Trophoblast cell (in vitro differentiated cells and primary cell): Measurements from ENCODE around the gene CHST10.

Experiments
- DNase-seq, 2 donors: peaks; one replicate each; pipeline ENCODE4 v3.0.0-alpha.2; 2016
- H2AFZ ChIP-seq: 2 replicates; pipeline ENCODE4 v1.6.1; 2013; ENCODE audit warnings: low read length, moderate library complexity, mild to moderate bottlenecking; ENCODE audit not compliant: insufficient read depth, poor library complexity
- H2AK5ac ChIP-seq: 2 replicates; pipeline ENCODE4 v1.6.1; 2013; ENCODE audit warnings: mild to moderate bottlenecking, low read length
- H2BK120ac ChIP-seq: 2 replicates; pipeline ENCODE4 v1.6.1; 2013; ENCODE audit warnings: low read length, mild to moderate bottlenecking, moderate library complexity; ENCODE audit not compliant: insufficient read depth, poor library complexity
- H2BK12ac ChIP-seq: 2 replicates; pipeline ENCODE4 v1.6.1; 2013; ENCODE audit warnings: mild to moderate bottlenecking, low read length, moderate library complexity
- H2BK5ac ChIP-seq: 2 replicates; pipeline ENCODE4 v1.6.1; 2013; ENCODE audit warnings: low read length, low read depth, moderate library complexity, mild to moderate bottlenecking; ENCODE audit not compliant: poor library complexity
- H3K14ac ChIP-seq: 2 replicates; pipeline ENCODE4 v1.6.1; 2013; ENCODE audit warnings: mild to moderate bottlenecking, low read length
- H3K18ac ChIP-seq: 2 replicates; pipeline ENCODE4 v1.6.1; 2013; ENCODE audit warnings: mild to moderate bottlenecking, low read length
- H3K23ac ChIP-seq: 2 replicates; pipeline ENCODE4 v1.6.1; 2013; ENCODE audit warnings: low read length
- H3K27ac ChIP-seq: 2 replicates; pipeline ENCODE4 v1.5.1; 2013; ENCODE audit warnings: low read depth, mild to moderate bottlenecking, inconsistent platforms, low read length, moderate library complexity
- H3K27me3 ChIP-seq: 2 replicates; pipeline ENCODE4 v1.6.1; 2013; ENCODE audit warnings: inconsistent platforms, mild to moderate bottlenecking, low read length, moderate library complexity; ENCODE audit not compliant: insufficient read depth
- H3K36me3 ChIP-seq, 2 experiments: 1 replicate in 1 of 2; 2 replicates in 1 of 2; pipeline ENCODE4 v1.6.1; 2013; ENCODE audit warnings: low read length in 2 of 2, mild to moderate bottlenecking in 2 of 2, moderate library complexity in 1 of 2; ENCODE audit not compliant: insufficient read depth in 2 of 2, control insufficient read depth in 1 of 2
- H3K4ac ChIP-seq: 2 replicates; pipeline ENCODE4 v1.6.1; 2013; ENCODE audit warnings: low read depth, mild to moderate bottlenecking, low read length, moderate library complexity
- H3K4me1 ChIP-seq, 2 experiments: 1 replicate in 1 of 2; 2 replicates in 1 of 2; pipeline ENCODE4 v1.6.1; 2013; ENCODE audit warnings: low read length in 2 of 2, mild to moderate bottlenecking in 2 of 2, moderate library complexity in 1 of 2; ENCODE audit not compliant: insufficient read depth in 2 of 2, control insufficient read depth in 1 of 2
- H3K4me2 ChIP-seq: 2 replicates; pipeline ENCODE4 v1.6.1; 2013; ENCODE audit warnings: inconsistent platforms, mild to moderate bottlenecking, low read length, moderate library complexity
- H3K4me3 ChIP-seq: 2 replicates; pipeline ENCODE4 v1.5.1; 2013; ENCODE audit warnings: mild to moderate bottlenecking, low read depth, low read length, inconsistent platforms
- H3K79me1 ChIP-seq: one replicate; pipeline ENCODE4 v1.6.1; 2013; ENCODE audit warnings: low read length
- H3K79me2 ChIP-seq: 2 replicates; pipeline ENCODE4 v1.6.1; 2013; ENCODE audit warnings: low read length, mild to moderate bottlenecking; ENCODE audit not compliant: control insufficient read depth, insufficient read depth, poor library complexity
- H3K9ac ChIP-seq: 2 replicates; pipeline ENCODE4 v1.6.1; 2013; ENCODE audit warnings: mild to moderate bottlenecking, low read length
- H3K9me3 ChIP-seq: 2 replicates; pipeline ENCODE4 v1.6.1; 2013; ENCODE audit warnings: low read depth, mild to moderate bottlenecking, control low read depth, inconsistent platforms, low read length; ENCODE audit not compliant: insufficient read depth
- H4K12ac ChIP-seq: 2 replicates; pipeline ENCODE4 v1.6.1; 2013; ENCODE audit warnings: low read depth, mild to moderate bottlenecking, low read length, moderate library complexity
- H4K8ac ChIP-seq: 2 replicates; pipeline ENCODE4 v1.6.1; 2013; ENCODE audit warnings: low read depth, mild to moderate bottlenecking, low read length, moderate library complexity
- H4K91ac ChIP-seq: one replicate; pipeline ENCODE4 v1.6.1; 2013; ENCODE audit warnings: low read depth, mild to moderate bottlenecking, low read length, moderate library complexity
- WGBS: extraction: QIAGEN DNeasy Blood & Tissue Kit; methylation state at CpG from one replicate; pipeline ENCODE4 v1.1.7; 2013; ENCODE audit warnings: missing lambda C conversion rate; ENCODE audit not compliant: insufficient read length, insufficient coverage; ENCODE audit errors: extremely low coverage; 5-methylcytosine and 5-hydroxymethylcytosine counted together

CHST10 gene

DNA sequence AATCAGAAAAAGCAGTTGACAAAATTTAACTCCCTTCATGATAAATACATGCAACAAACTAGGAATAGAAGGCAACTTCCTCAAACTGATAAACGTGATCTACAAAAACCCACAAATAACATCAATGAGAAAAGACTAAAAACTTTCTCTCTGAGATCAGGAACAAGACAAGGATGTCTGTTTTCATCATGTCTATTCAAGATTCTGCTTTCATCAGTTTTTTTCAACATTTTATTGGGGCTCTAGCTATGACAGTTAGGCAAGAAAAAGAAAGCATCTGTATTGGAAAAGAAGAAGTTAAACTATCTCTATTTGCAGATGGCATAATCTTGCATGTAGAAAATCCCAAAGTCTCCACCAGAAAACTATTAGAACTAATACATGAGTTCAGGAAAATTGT is 12.3 kb upstream of the CHST10 start:
- H3K4ac ChIP-seq = no peak overlapping the region

DNA sequence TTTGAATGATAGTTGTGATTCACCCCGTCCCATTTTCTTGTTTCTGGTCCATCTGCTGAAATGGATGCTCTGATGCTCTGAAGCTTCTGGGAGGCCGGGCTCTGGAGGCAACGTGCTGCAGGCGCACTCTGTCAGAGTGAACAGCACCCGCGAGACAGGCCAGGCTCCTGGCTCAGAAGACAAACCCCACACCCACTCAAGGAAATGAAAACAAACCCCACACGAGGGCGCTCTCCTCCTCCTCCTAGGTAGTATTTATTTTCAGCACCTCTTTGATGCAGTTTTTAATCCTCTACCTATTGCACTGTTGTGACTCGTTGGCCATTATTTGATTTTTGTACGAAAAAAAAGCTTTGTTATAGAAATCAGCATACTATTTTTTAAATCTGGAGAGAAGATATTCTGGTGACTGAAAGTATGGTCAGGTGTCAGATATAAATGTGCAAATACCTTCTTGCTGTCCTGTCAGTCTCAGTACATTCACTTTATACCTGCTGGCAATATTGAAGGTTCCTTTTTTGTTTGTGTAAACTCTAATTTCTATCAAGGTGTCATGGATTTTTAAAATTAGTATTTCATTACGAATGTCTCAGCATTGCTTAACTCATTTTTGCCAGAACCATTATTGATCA is 10.3 kb upstream of the CHST10 start:
- no peak overlapping the region for H4K8ac ChIP-seq
- no peak overlapping the region for H4K12ac ChIP-seq
- H3K4me2 ChIP-seq = no peak overlapping the region
- DNase-seq = peak; percentile 30 to 69
- H3K14ac ChIP-seq = no peak overlapping the region
- no peak overlapping the region for H3K23ac ChIP-seq
- no peak overlapping the region for H3K18ac ChIP-seq
- WGBS = no CpG with 5 or more reads among the region's 11 CpGs
- no peaks in the 10 kb centered on the region for H3K36me3 ChIP-seq
- H3K9me3 ChIP-seq = no peaks in the 10 kb centered on the region
- no peak overlapping the region for H2BK5ac ChIP-seq
- no peak overlapping the region for H2BK120ac ChIP-seq
- H2BK12ac ChIP-seq = no peak overlapping the region
- H3K4me3 ChIP-seq = no peak overlapping the region
- H3K4me1 ChIP-seq = no peaks in the 10 kb centered on the region
- H2AK5ac ChIP-seq = no peak overlapping the region
- H2AFZ ChIP-seq = no peak overlapping the region
- H4K91ac ChIP-seq = no peak overlapping the region
- no peaks in the 10 kb centered on the region for H3K79me1 ChIP-seq
- H3K27ac ChIP-seq = no peak overlapping the region
- no peaks in the 10 kb centered on the region for H3K79me2 ChIP-seq
- no peak overlapping the region for H3K9ac ChIP-seq
- H3K4ac ChIP-seq = no peak overlapping the region
- H3K27me3 ChIP-seq = no peaks in the 10 kb centered on the region

More for the DNA sequence above, 12.3 kb upstream of the CHST10 start:
- Histone ChIP-seq H3K14ac (no peak overlapping the region), H2BK12ac (no peak overlapping the region), H3K9me3 (no peaks in the 10 kb centered on the region), H3K79me2 (no peaks in the 10 kb centered on the region), H3K36me3 (no peaks in the 10 kb centered on the region), H3K79me1 (no peaks in the 10 kb centered on the region), H2BK120ac (no peak overlapping the region), H3K23ac (no peak overlapping the region), H4K12ac (no peak overlapping the region), H4K8ac (no peak overlapping the region), H3K4me3 (no peak overlapping the region), H3K9ac (no peak overlapping the region), H2AK5ac (no peak overlapping the region), H2BK5ac (no peak overlapping the region), H3K4me2 (no peak overlapping the region), H3K27me3 (no peaks in the 10 kb centered on the region), H3K27ac (no peak overlapping the region), H4K91ac (no peak overlapping the region), H3K4me1 (no peaks in the 10 kb centered on the region), H3K18ac (no peak overlapping the region), H2AFZ (no peak overlapping the region)
- WGBS = no CpG with 5 or more reads among the region's 1 CpG
- DNase-seq = no peak

DNA sequence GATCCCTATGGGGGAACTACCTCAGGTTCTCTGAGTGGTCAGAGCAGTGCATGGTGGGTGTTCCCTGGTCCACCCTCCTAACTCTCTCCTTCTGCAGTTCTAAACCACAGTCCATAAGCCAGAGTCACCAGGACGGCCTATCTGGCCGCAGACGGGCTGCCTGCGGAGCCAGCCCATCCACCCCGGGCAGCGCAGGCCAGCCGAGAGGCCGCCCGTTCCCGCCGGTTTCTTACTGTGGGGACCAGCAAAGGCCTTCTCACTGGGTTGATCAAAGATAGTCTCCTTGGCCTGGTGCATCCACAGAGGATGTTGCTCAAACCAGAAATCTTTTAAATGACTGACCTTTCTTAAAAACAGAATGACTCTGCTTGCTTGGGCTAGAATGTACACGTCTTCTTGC is 9.6 kb upstream of the CHST10 start:
- H3K4me3 ChIP-seq = no peak overlapping the region
- H3K27ac ChIP-seq = no peak overlapping the region
- H3K9ac ChIP-seq = no peak overlapping the region
- H2BK120ac ChIP-seq = no peak overlapping the region
- no peaks in the 10 kb centered on the region for H3K79me1 ChIP-seq
- H4K12ac ChIP-seq = no peak overlapping the region
- no peaks in the 10 kb centered on the region for H3K27me3 ChIP-seq
- H3K23ac ChIP-seq = no peak overlapping the region
- no peak overlapping the region for H2BK12ac ChIP-seq
- no peaks in the 10 kb centered on the region for H3K79me2 ChIP-seq
- H3K18ac ChIP-seq = no peak overlapping the region
- no peak overlapping the region for H4K8ac ChIP-seq
- H4K91ac ChIP-seq = no peak overlapping the region
- H3K9me3 ChIP-seq = no peaks in the 10 kb centered on the region
- no peak overlapping the region for H2AFZ ChIP-seq
- H3K36me3 ChIP-seq = no peaks in the 10 kb centered on the region
- no peak overlapping the region for H3K4me2 ChIP-seq
- no peak overlapping the region for H3K4ac ChIP-seq
- no peak overlapping the region for H2AK5ac ChIP-seq
- no peak overlapping the region for H2BK5ac ChIP-seq
- WGBS = no CpG with 5 or more reads among the region's 12 CpGs
- H3K4me1 ChIP-seq = no peaks in the 10 kb centered on the region
- DNase-seq = no peak
- no peak overlapping the region for H3K14ac ChIP-seq

DNA sequence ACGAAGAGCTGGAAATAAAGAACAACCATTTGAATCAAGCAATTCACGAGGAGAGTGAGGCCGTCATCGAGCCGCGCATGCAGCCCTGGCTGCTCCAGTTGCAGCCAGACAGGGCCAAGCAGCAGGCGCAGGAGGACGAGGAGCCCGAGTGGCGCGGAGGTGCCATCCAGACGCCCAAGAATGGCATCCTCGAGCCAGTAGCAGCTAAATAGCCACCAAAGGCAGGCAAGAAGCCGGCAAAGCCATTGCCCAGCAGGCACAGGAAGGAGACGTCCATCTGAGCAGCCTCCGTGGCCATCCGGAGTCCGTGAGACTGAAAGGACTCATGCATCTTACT is 8.9 kb upstream of the CHST10 start:
- Histone ChIP-seq H3K14ac (no peak overlapping the region), H3K9ac (no peak overlapping the region), H2BK120ac (no peak overlapping the region), H3K79me2 (no peaks in the 10 kb centered on the region), H3K36me3 (no peaks in the 10 kb centered on the region), H2AFZ (no peak overlapping the region), H3K4me1 (no peaks in the 10 kb centered on the region), H3K4me2 (no peak overlapping the region), H2BK12ac (no peak overlapping the region), H3K4ac (no peak overlapping the region), H4K8ac (no peak overlapping the region), H3K18ac (no peak overlapping the region), H3K27me3 (no peaks in the 10 kb centered on the region), H4K91ac (no peak overlapping the region), H3K9me3 (no peaks in the 10 kb centered on the region), H3K23ac (no peak overlapping the region), H3K27ac (no peak overlapping the region), H2BK5ac (no peak overlapping the region), H3K4me3 (no peak overlapping the region), H4K12ac (no peak overlapping the region), H3K79me1 (no peaks in the 10 kb centered on the region), H2AK5ac (no peak overlapping the region)
- WGBS = no CpG with 5 or more reads among the region's 18 CpGs
- no peak for DNase-seq
